ENCODE measurements around the gene TNFSF13.

TNFSF13 gene

DNA sequence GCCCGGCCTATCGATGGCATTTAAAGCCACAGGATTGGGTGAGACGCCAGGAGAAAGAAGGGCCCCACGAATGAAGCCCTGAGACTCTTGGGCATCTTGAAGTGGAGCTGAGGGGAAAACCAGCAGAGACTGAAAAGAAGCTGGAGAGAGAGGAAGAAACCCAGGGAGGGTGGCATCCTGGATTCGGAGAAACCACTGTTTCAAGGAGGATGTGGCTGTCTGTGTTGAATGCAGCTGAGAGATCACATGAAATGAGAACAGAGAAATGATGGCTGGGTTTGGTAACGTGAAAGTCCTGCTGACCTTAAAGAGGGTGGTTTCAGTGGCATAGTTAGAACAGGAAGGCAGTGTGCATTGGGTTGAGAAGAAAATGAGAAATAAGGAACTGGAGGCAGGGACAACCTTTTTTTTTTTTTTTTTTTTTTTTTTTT, 5.9 kb upstream of the TNFSF13 start:
- no peak for DNase-seq (ENCODE audit: low spot score)

DNA sequence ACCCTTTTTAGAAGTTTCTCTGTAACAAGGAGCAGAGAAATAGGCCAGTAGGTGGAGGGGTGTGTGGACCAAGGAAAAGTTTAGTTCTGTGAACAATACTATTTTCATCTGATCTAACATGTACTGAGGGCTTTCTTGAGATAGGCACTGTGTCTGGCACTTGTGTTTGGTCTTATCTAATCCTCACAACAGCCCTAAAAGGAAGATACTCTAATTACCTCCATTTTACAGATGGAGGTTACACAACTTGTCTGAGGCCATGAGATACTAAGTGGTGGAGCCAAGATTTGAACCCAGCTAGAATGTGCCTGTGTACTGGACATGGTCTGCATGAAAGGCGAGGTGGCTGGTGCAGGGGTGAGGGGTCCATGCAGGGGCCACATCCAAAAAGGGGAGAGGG, 5.2 kb upstream of the TNFSF13 start:
- DNase-seq (ENCODE audit: low spot score): no peak

DNA sequence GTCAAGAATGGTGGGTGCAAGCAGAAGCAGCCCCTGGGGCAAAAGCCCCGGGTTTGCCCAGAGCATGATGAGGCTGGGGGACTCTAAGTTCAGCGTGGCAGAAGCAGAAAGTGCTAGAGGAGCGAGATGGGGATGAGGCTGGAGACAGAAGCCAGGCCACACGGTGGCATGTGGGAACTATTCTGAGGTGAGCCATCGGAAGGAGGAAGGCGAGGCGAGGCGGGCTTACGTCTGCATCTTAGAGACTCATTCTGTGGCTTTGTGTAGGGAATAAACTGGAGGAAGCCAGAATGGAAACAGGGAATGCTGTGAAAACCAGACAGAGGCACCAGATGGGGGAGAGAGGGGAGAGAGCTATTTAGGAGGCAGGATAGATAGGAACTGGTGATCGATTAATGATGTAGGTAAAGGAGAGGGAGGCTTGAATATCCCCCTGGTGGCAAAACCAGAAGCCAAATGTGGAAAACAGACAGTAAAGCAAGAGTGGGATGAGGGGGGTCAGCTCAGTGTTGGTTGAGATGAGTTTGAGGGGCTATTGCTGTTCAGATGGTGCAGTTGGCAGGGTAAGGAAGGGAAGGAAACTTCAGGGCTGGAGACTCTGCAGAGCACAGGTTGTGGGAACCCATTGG, 3.1 kb upstream of the TNFSF13 start:
- DNase-seq (ENCODE audit: low spot score): peak; percentile 13

DNA sequence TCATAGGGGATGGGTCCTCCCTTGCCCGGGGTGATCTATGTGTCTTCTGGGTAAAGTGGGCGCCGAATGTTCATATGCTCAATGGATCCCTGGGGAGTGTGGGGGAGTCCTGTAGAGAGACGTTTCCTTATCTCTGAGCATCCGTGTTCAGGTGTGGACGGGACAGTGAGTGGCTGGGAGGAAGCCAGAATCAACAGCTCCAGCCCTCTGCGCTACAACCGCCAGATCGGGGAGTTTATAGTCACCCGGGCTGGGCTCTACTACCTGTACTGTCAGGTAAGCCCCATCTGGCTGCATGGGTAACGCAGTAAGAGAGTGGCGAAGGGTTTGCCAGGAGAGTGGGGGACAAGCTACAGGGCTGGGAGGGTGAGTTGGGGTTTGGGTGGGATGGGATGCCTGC, 1.9 kb upstream of the TNFSF13 start:
- DNase-seq (ENCODE audit: low spot score): no peak

DNA sequence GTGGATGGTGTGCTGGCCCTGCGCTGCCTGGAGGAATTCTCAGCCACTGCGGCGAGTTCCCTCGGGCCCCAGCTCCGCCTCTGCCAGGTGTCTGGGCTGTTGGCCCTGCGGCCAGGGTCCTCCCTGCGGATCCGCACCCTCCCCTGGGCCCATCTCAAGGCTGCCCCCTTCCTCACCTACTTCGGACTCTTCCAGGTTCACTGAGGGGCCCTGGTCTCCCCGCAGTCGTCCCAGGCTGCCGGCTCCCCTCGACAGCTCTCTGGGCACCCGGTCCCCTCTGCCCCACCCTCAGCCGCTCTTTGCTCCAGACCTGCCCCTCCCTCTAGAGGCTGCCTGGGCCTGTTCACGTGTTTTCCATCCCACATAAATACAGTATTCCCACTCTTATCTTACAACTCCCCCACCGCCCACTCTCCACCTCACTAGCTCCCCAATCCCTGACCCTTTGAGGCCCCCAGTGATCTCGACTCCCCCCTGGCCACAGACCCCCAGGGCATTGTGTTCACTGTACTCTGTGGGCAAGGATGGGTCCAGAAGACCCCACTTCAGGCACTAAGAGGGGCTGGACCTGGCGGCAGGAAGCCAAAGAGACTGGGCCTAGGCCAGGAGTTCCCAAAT, 1.3 kb upstream of the TNFSF13 start:
- DNase-seq (ENCODE audit: low spot score): no peak

DNA sequence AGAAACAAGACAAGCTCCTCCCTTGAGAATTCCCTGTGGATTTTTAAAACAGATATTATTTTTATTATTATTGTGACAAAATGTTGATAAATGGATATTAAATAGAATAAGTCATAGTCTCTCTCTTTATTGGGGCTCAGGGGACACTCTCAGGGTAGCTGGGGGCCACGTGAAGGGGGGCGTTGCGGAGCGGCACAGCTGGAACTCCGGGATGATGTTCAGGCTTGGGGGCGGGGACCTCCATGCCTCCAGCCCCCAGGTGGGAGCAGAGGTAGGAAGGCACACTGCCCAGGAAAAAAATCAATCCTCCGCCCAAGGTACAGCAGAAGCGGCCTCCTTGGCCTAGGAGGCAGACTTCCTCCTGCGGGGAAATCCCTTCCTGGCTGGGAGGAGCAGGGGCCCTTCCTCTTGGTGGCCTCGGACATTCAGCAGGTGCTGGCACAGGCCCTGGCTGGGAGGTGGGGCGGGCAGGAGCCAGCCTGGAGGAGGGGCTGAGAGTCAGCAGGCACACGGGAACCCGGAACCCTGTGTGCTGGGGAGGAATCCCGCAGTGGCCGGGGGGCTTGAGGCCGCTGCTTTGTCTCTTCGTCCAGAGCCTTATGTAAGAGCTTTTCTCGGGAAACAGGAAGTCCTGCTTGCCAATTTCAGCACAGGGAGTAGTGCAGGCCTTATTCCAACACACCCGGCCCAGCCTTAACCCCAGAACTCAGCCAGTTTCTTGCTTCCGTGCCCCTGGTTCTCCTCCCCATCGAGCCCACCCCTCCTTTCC, 591 bp upstream of the TNFSF13 start:
- no peak for DNase-seq (ENCODE audit: low spot score)

DNA sequence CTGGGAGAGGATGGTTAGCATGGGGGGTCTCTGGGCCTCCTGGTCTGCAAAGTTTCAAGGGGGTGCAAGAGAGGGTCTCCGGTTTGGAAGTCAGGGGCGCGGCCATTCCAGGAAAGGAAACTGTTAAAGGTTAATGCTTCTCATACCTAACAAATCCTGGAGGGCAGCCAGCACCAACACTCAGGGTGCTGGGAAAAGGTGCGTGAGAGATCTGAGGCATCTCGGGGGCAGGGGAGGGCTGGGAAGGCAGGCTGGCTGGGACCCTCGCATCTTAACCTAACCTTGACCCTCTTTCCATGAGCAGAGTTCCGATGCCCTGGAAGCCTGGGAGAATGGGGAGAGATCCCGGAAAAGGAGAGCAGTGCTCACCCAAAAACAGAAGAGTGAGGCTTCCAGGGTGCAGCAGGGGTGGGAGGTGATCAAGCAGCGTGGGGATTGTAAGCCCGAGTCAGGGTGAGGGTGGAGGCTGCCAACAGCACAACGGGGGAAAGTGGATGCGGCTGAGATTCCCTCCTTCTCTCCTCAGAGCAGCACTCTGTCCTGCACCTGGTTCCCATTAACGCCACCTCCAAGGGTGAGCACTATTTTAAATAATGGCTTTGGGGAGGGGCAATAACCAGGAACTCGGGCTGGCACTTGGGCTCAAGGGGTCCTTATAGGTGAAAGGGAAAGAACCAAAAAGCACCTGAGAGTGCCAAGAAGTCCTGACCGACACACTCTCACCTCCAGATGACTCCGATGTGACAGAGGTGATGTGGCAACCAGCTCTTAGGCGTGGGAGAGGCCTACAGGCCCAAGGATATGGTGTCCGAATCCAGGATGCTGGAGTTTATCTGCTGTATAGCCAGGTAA, 996 bp downstream of the TNFSF13 start:
- DNase-seq (ENCODE audit: low spot score): no peak

DNA sequence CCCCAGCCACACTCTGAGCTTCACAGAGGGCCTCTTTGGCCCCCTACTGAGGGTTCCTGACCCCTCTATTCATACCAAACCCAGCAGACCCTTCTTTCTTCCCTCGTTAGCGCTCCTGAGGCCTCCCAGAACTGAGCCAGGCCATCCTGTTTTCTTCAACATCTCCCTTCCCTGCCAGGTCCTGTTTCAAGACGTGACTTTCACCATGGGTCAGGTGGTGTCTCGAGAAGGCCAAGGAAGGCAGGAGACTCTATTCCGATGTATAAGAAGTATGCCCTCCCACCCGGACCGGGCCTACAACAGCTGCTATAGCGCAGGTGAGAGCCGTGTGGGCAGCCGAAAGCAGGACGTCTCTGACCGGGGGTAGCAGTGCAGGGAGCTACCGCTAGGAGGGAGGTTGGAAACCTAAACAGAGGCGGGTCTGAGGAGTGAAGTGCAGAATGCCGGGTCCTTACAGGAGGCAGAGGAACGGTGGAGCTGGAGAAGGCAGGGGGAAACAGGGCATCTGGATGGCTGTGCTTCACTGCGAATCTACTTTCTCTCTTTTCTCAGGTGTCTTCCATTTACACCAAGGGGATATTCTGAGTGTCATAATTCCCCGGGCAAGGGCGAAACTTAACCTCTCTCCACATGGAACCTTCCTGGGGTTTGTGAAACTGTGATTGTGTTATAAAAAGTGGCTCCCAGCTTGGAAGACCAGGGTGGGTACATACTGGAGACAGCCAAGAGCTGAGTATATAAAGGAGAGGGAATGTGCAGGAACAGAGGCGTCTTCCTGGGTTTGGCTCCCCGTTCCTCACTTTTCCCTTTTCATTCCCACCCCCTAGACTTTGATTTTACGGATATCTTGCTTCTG, 1.9 kb downstream of the TNFSF13 start:
- no peak for DNase-seq (ENCODE audit: low spot score)

DNA sequence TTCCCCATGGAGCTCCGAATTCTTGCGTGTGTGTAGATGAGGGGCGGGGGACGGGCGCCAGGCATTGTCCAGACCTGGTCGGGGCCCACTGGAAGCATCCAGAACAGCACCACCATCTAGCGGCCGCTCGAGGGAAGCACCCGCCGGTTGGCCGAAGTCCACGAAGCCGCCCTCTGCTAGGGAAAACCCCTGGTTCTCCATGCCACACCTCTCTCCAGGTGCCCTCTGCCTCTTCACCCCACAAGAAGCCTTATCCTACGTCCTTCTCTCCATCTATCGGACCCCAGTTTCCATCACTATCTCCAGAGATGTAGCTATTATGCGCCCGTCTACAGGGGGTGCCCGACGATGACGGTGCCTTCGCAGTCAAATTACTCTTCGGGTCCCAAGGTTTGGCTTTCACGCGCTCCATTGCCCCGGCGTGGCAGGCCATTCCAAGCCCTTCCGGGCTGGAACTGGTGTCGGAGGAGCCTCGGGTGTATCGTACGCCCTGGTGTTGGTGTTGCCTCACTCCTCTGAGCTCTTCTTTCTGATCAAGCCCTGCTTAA, 2.6 kb downstream of the TNFSF13 start:
- DNase-seq (ENCODE audit: low spot score): peak; percentile 65

DNA sequence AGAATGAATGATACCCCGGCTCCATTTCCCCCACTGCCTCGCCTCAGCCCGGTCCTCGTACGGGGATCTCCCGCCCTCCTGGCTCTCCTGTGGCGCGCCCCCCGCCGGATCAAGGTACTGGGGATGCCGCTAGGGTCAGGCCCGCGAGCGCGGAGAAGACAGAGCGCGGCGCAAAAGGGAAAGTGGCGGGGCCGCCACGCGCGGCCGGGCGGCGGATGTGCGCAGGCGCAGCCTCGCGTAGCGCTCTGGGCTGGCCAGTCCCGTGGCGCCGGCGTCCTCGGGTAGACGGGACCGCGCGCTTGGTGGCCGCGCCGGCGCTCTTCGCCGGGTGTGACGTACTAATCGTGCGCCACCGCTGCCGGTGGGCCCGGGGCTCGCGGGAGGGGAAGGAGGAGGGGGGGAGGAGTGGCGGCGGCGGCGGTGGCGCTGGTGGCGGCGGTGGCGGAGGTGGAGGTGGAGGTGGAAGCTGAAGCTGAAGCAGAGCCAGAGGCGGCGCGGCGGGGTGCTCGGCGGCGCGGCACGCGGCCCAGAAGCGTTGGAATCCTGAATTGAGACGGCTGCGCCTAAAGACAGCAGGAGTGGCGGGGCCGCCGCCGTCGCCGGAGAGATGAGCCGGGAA, 3.1 kb downstream of the TNFSF13 start, which contains the start of gene SENP3:
Gene SENP3 (plus strand): TSS at position 331 of the 619 bp plus-strand sequence. CDS start 1,158 bp downstream, outside the sequence.
- DNase-seq (ENCODE audit: low spot score): peak; percentile 81

DNA sequence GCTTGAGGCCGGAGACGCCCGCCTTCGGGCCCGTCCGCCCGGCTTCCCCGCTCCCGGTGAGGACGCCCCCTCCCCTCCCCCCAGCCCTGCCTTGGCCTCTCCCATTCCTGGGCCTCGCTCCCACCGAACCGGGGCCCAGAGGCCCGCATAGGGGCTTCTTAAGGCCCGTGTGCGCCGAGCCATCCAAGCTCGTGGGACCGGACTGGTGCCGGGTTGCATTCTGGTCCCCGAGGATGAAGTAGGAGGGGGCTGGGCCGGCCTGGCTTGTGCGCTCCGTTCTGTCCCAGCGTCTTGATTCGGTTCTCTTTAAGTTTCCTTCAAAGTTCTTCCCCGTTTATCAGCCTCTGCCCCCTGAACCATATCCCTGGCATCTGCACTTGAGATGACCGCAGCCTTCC, 3.7 kb downstream of the TNFSF13 start:
- DNase-seq (ENCODE audit: low spot score): no peak

DNA sequence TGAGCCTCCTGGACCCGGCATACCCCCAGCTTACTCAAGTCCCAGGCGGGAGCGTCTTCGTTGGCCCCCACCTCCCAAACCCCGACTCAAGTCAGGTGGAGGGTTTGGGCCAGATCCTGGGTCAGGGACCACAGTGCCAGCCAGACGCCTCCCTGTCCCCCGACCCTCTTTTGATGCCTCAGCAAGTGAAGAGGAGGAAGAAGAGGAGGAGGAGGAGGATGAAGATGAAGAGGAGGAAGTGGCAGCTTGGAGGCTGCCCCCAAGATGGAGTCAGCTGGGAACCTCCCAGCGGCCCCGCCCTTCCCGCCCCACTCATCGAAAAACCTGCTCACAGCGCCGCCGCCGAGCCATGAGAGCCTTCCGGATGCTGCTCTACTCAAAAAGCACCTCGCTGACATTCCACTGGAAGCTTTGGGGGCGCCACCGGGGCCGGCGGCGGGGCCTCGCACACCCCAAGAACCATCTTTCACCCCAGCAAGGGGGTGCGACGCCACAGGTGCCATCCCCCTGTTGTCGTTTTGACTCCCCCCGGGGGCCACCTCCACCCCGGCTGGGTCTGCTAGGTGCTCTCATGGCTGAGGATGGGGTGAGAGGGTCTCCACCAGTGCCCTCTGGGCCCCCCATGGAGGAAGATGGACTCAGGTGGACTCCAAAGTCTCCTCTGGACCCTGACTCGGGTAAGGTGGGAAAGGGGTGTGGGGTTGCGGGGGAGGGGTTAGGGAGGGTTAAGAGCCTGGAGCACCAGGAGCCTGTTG, 4.7 kb downstream of the TNFSF13 start:
- DNase-seq (ENCODE audit: low spot score): no peak

DNA sequence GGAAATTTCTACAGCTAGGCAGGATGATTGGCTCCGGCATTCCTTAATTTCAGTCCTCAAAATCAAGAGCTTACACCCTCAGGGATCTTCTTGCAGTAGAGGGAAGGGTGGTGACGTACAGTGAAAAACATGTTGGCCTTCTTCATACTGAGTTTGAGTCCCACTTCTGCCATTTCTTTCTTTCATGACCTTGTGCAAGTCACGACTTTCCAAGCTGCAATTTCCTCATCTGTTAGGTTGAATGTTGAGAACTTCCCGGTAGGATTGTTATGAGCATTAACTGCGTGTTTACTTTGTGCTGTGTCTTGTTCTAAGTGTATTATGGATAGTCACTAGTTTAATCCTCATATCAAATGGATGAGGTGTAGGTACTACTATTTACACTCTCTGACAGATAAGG, 11.0 kb downstream of the TNFSF13 start:
- DNase-seq (ENCODE audit: low spot score): no peak

DNA sequence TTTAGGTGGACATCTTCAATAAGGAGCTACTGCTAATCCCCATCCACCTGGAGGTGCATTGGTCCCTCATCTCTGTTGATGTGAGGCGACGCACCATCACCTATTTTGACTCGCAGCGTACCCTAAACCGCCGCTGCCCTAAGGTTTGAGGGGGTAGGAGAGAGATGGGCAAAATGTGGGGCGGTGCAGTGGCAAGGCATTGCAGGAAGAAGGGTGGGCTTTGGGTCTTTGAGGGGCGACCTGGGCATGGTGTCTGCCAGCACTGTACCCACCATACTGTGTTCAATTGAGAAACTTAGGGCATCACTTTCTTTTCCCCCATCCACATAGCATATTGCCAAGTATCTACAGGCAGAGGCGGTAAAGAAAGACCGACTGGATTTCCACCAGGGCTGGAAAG, 11.8 kb downstream of the TNFSF13 start:
- no peak for DNase-seq (ENCODE audit: low spot score)

DNA sequence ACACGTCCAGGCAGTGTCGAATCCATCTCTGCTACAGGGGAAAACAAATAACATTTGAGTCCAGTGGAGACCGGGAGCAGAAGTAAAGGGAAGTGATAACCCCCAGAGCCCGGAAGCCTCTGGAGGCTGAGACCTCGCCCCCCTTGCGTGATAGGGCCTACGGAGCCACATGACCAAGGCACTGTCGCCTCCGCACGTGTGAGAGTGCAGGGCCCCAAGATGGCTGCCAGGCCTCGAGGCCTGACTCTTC, 13.7 kb downstream of the TNFSF13 start:
- no peak for DNase-seq (ENCODE audit: low spot score)

DNA sequence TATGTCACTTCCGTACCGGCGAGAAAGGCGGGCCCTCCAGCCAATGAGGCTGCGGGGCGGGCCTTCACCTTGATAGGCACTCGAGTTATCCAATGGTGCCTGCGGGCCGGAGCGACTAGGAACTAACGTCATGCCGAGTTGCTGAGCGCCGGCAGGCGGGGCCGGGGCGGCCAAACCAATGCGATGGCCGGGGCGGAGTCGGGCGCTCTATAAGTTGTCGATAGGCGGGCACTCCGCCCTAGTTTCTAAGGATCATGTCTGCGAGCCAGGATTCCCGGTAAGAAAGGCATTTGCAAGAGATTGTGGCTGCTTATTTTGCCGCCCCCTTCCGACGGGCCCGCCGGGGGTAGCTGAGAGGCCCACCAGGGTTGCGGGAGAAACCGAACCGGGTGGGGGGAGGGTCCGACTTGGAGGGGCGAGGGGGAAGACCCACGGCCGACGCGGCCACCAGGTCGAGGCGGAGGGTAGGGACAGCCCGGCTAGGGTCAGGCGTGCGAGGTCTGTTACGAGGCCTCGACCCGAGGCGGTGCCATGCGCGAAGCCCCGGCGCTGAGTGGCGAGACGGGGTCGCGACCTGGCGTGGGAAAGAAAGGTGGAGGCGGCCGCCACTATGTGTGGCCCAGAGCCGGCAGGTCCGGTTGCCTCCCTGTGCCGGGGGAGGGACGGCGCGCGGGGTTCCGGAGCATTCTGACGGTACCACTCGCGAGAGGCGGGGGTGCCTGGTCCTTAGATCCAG, 14.2 kb downstream of the TNFSF13 start:
- DNase-seq (ENCODE audit: low spot score): peak; percentile 97

DNA sequence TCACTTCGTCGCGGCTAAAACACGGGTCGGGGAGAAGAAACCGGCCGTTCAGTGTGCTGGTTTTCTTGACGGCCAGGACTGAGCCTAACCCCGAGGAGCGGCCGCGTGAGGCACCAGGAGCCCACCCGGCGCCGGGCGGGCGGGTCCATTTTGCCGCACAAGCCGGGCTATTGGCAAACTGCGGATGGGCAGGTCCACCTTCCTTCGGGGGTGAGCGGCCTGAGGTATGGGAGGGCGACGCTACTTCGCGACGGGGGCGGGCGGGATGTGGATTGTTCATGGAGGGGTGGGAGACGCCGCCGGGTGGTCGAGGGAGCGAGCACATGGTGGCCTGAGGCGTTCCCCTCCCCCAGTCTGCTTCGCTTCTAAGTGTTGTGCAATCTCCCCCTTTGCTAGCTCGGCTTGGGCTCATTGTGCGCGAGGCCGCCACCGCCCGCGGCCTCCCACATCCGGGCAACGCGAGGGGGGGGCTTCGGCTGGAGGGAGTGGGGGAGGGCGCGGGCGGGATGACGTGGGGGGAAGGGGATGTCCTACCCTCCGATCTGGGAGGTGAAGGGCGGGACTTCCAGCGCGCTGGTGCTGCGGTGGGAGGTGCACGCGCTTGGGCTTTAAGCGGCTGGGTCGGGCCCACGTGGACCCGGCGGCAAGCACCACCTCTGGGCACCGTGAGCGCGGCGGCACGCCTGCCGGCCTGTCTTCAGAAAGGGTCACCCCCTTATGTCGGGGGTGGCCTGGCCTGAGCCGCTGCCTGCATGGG, 15.0 kb downstream of the TNFSF13 start:
- peak; percentile 78 for DNase-seq (ENCODE audit: low spot score)

DNA sequence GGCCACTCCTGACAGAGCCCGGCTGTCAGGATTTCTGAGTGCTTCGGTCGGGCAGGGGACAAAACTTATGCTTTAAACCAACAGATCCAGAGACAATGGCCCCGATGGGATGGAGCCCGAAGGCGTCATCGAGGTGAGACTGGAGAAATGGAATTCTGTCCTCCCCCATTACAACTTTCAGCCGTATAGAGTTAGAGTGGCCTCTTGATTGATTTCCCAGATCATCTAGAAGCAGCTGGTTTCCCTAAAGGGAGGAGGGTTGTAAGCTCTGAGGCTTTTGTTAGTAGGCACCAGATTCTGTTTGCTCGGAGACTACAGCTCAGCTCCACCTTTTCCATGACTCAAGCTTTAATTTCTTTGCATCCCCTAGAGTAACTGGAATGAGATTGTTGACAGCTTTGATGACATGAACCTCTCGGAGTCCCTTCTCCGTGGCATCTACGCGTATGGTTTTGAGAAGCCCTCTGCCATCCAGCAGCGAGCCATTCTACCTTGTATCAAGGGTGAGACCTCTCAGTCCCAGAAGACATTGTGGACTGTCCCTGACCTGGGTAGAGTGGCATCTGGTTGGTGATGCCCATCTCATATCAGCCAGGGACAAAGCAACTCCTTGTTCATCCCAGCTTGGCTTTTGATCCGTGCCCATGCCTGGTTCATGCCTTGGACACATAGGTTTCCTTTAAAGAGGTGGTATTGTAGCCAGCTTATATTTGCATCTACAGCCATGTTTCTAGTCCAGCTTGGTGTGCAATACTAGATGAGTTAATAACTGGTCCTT, 15.8 kb downstream of the TNFSF13 start:
- DNase-seq (ENCODE audit: low spot score): no peak

All from NAMALWA (cell line).